ENCODE results near the gene COL6A3.

COL6A3 gene

GRCh38 chr2:237426517-237426916, 12.6 kb upstream of the COL6A3 start (continued):
- TF ChIP-seq PRDM2 (tag by site-specific recombination; IDR thresholded peaks at IDR 0.05; ENCODE audit: borderline replicate concordance) (no peak), ZNF692 (tag by site-specific recombination; IDR thresholded peaks at IDR 0.05) (no peak), ZNF48 (tag by site-specific recombination; IDR thresholded peaks at IDR 0.05) (no peak), ZNF391 (tag by site-specific recombination; IDR thresholded peaks at IDR 0.05; ENCODE audit: borderline replicate concordance, low read depth) (no peak), ZNF670 (tag by site-specific recombination; IDR thresholded peaks at IDR 0.05; ENCODE audit: low read depth) (no peak), ZNF704 (tag by site-specific recombination; IDR thresholded peaks at IDR 0.05) (no peak), ZNF354C (tag by site-specific recombination; IDR thresholded peaks at IDR 0.05; ENCODE audit: borderline replicate concordance, low read depth) (no peak), TCF7L2 (IDR thresholded peaks at IDR 0.05; ENCODE audit: borderline replicate concordance, low read depth, low read length) (no peak), ZBTB48 (tag by site-specific recombination; IDR thresholded peaks at IDR 0.05) (no peak), ZFHX2 (tag by site-specific recombination; conservative IDR thresholded peaks at IDR 0.05) (no peak), ZNF280D (tag by site-specific recombination; IDR thresholded peaks at IDR 0.05) (no peak), ZNF133 (tag by site-specific recombination; IDR thresholded peaks at IDR 0.05) (no peak)

GRCh38 chr2:237425320-237425719, 11.4 kb upstream of the COL6A3 start:
- ChIA-PET POLR2A (no interaction called here), CTCF (no interaction called here)
- peaks cover 5% of the 10 kb centered on the region for H3K4me1 ChIP-seq (ENCODE audit: control insufficient read depth, insufficient read depth, low read length)
- no peak overlapping the region for H3K27ac ChIP-seq (ENCODE audit: extremely low read depth, low read depth, low read length)
- no peak overlapping the region for H3K4me3 ChIP-seq (ENCODE audit: low read depth, low read length)
- no peaks in the 10 kb centered on the region for H3K36me3 ChIP-seq (ENCODE audit: control insufficient read depth in 2 of 2, insufficient read depth in 1 of 2, low read length in 2 of 2)
- no peaks in the 10 kb centered on the region for H3K9me3 ChIP-seq (ENCODE audit: control insufficient read depth, insufficient read depth, low read depth, low read length)
- TF ChIP-seq ZNF623 (tag by site-specific recombination; IDR thresholded peaks at IDR 0.05) (no peak), KLF16 (tag by site-specific recombination; IDR thresholded peaks at IDR 0.05) (no peak), PRDM2 (tag by site-specific recombination; IDR thresholded peaks at IDR 0.05; ENCODE audit: borderline replicate concordance) (no peak), ZNF169 (tag by site-specific recombination; IDR thresholded peaks at IDR 0.05) (no peak)
